Right cardiac atrium (tissue), 5 donors: ENCODE results near the gene ZXDA. TPM values are rescaled to one million over a fixed set of nuclear protein-coding genes. Genes with fewer than 3 reads are reported as not detected.

Experiments
- polyA plus RNA-seq: library from polyadenylated mRNA; stranded (reverse); fragments of 200-250 nt; gene quantifications from one replicate; pipeline ENCODE4 v1.2.3, GENCODE V29; 2013
- total RNA-seq, 4 donors: library from RNA; stranded (reverse); fragmentation: NEBNext Ultra II Directional; extraction: Animal tissue kit (Norgen Biotek cat#: 25700); gene quantifications; one replicate each; pipeline ENCODE4 v1.2.1, GENCODE V29; 2021
- donor health status: healthy with polysubstance abuse.
- donor health status: DM: no; HTN: yes; CAD: no.
- donor health status: DM: no; HTN: no; CAD: no.
- donor health status: DM: no; HTN: yes; CAD: no; lungs with severe emphysema.
- donor health status: DM: yes; HTN: yes; CAD: no.

The ZXDA gene
- total and polyA plus RNA-seq, 5 donors: 1.0 to 4.7 (median 4.6) TPM

Other genes starting within 250 kb of the ZXDA start
- gene NLRP2B, start 230.2 kb downstream of the ZXDA start, total RNA-seq: not detected
- gene NLRP2B, start 230.2 kb downstream of the ZXDA start, polyA plus RNA-seq: 0.02 TPM